Neural cell (in vitro differentiated cells): Measurements from ENCODE around the gene ACACA. TPM values are rescaled to one million over a fixed set of nuclear protein-coding genes. Genes with fewer than 3 reads are reported as not detected.

ENCODE experiments used
- H2AFZ ChIP-seq: fragments of 200-600, 300-800 bp; sonication (generic), shearing (Covaris generic); 2 replicates; pipeline ENCODE4 v1.6.0; 2014; ENCODE audit warnings: low read depth, mild to moderate bottlenecking, antibody characterized with exemption, low read length, moderate library complexity
- H3F3A ChIP-seq: fragments of 200-600 bp; shearing (Covaris generic); 2 replicates; pipeline ENCODE4 v1.6.1; 2016; ENCODE audit warnings: mild to moderate bottlenecking, moderate library complexity, mixed read lengths, antibody characterized with exemption, low read length; ENCODE audit not compliant: insufficient read depth, poor library complexity, severe bottlenecking
- H3K27ac ChIP-seq: fragments of 200-600, 300-800 bp; sonication (generic), shearing (Covaris generic); 2 replicates; pipeline ENCODE4 v1.5.1; 2014; ENCODE audit warnings: mild to moderate bottlenecking, low read length, moderate library complexity
- H3K27me3 ChIP-seq: fragments of 300-800, 200-600 bp; sonication (generic), shearing (Covaris generic); 2 replicates; pipeline ENCODE4 v1.6.0; 2014; ENCODE audit warnings: mild to moderate bottlenecking, low read depth, low read length, moderate library complexity; ENCODE audit not compliant: insufficient read depth
- H3K36me3 ChIP-seq: fragments of 300-800, 200-600 bp; sonication (generic), shearing (Covaris generic); 2 replicates; pipeline ENCODE4 v1.5.1; 2014; ENCODE audit warnings: mild to moderate bottlenecking, antibody characterized with exemption, low read length, moderate library complexity; ENCODE audit not compliant: insufficient read depth
- H3K4me2 ChIP-seq: fragments of 300-800, 200-600 bp; sonication (generic), shearing (Covaris generic); 2 replicates; pipeline ENCODE4 v1.6.0; 2014; ENCODE audit warnings: mild to moderate bottlenecking, low read length
- H3K4me3 ChIP-seq: fragments of 300-800, 200-600 bp; sonication (generic), shearing (Covaris generic); 2 replicates; pipeline ENCODE4 v1.5.1; 2014; ENCODE audit warnings: mild to moderate bottlenecking, low read length, moderate library complexity
- H3K79me2 ChIP-seq: fragments of 200-600 bp; shearing (Covaris generic); replicated peaks from 2 replicates; pipeline ENCODE4 v1.6.0; 2014; ENCODE audit warnings: mild to moderate bottlenecking, low read length, moderate library complexity; ENCODE audit not compliant: insufficient read depth
- H3K9ac ChIP-seq: fragments of 300-800, 200-600 bp; sonication (generic), shearing (Covaris generic); 2 replicates; pipeline ENCODE4 v1.6.1; 2016; ENCODE audit warnings: mild to moderate bottlenecking, low read length, mixed read lengths
- H3K9me2 ChIP-seq: fragments of 200-600 bp; shearing (Covaris generic); 2 replicates; pipeline ENCODE4 v1.6.1; 2016; ENCODE audit warnings: mild to moderate bottlenecking, low read length, mixed read lengths; ENCODE audit not compliant: insufficient read depth
- H3K9me3 ChIP-seq: fragments of 200-600, 300-800 bp; sonication (generic), shearing (Covaris generic); 2 replicates; pipeline ENCODE4 v1.6.1; 2016; ENCODE audit warnings: mild to moderate bottlenecking, mixed run types, low read length, moderate library complexity, mixed read lengths
- H4K20me1 ChIP-seq: fragments of 200-600 bp; shearing (Covaris generic); 2 replicates; pipeline ENCODE4 v1.6.1; 2016; ENCODE audit warnings: mild to moderate bottlenecking, mixed run types; ENCODE audit not compliant: insufficient read depth
- EP300 ChIP-seq: fragments of 450-650 bp; conservative IDR thresholded peaks from 2 replicates; pipeline ENCODE4 v1.6.1; 2014; ENCODE audit warnings: antibody characterized with exemption, mild to moderate bottlenecking, moderate library complexity; ENCODE audit not compliant: poor library complexity, severe bottlenecking
- EZH2 ChIP-seq: fragments of 200-600, 300-800 bp; shearing (Covaris generic), sonication (generic); IDR thresholded peaks from 2 replicates; pipeline ENCODE4 v1.6.1; 2014; ENCODE audit warnings: antibody characterized with exemption, low read length, borderline replicate concordance, mild to moderate bottlenecking; ENCODE audit not compliant: insufficient read depth, poor library complexity, severe bottlenecking
- MXI1 ChIP-seq: fragments of 450-650 bp; conservative IDR thresholded peaks from 2 replicates; pipeline ENCODE4 v1.6.1; 2014; ENCODE audit warnings: antibody characterized with exemption, mild to moderate bottlenecking; ENCODE audit not compliant: poor library complexity, severe bottlenecking
- POLR2AphosphoS5 ChIP-seq: IDR thresholded peaks from 2 replicates; pipeline ENCODE4 v1.6.1; 2012
- RAD21 ChIP-seq: fragments of 450-650 bp; conservative IDR thresholded peaks from 2 replicates; pipeline ENCODE4 v1.6.1; 2014; ENCODE audit warnings: antibody characterized with exemption, mild to moderate bottlenecking, moderate library complexity
- SMC3 ChIP-seq: fragments of 450-650 bp; conservative IDR thresholded peaks from 2 replicates; pipeline ENCODE4 v1.6.1; 2014; ENCODE audit warnings: antibody characterized with exemption, mild to moderate bottlenecking, moderate library complexity; ENCODE audit not compliant: poor library complexity
- TAF1 ChIP-seq: IDR thresholded peaks from 2 replicates; pipeline ENCODE4 v1.6.1; 2012; ENCODE audit warnings: low read depth
- polyA plus RNA-seq: library from polyadenylated mRNA; depleted of rRNA; stranded (reverse); fragments of >200 nt; gene quantifications from 2 replicates; pipeline ENCODE4 v1.2.3, GENCODE V29; 2014
- TF ChIP-seq, protein P1 (sequence below): IDR thresholded peaks from 2 replicates; pipeline ENCODE4 v1.6.1; 2012; ENCODE audit warnings: borderline replicate concordance
- TF ChIP-seq, protein P2 (sequence below): fragments of 450-650 bp; IDR thresholded peaks from 2 replicates; pipeline ENCODE4 v1.5.1; 2014; ENCODE audit warnings: antibody characterized with exemption, mild to moderate bottlenecking, moderate library complexity; ENCODE audit not compliant: poor library complexity, severe bottlenecking

Gene ACACA
- polyA plus RNA-seq, 1 donor from 2014 or later: 38.4 TPM

GRCh38 chr17:37440424-37440823 is 33.8 kb upstream of the ACACA start:
- H3K4me3 ChIP-seq: no peak overlapping the region
- no peaks in the 10 kb centered on the region for H3K9me2 ChIP-seq
- H3K9me3 ChIP-seq: no peaks in the 10 kb centered on the region
- H3F3A ChIP-seq: no peaks in the 10 kb centered on the region
- no peak overlapping the region for H3K4me2 ChIP-seq
- TF ChIP-seq, protein P1, sequence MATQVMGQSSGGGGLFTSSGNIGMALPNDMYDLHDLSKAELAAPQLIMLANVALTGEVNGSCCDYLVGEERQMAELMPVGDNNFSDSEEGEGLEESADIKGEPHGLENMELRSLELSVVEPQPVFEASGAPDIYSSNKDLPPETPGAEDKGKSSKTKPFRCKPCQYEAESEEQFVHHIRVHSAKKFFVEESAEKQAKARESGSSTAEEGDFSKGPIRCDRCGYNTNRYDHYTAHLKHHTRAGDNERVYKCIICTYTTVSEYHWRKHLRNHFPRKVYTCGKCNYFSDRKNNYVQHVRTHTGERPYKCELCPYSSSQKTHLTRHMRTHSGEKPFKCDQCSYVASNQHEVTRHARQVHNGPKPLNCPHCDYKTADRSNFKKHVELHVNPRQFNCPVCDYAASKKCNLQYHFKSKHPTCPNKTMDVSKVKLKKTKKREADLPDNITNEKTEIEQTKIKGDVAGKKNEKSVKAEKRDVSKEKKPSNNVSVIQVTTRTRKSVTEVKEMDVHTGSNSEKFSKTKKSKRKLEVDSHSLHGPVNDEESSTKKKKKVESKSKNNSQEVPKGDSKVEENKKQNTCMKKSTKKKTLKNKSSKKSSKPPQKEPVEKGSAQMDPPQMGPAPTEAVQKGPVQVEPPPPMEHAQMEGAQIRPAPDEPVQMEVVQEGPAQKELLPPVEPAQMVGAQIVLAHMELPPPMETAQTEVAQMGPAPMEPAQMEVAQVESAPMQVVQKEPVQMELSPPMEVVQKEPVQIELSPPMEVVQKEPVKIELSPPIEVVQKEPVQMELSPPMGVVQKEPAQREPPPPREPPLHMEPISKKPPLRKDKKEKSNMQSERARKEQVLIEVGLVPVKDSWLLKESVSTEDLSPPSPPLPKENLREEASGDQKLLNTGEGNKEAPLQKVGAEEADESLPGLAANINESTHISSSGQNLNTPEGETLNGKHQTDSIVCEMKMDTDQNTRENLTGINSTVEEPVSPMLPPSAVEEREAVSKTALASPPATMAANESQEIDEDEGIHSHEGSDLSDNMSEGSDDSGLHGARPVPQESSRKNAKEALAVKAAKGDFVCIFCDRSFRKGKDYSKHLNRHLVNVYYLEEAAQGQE: no peak
- TF ChIP-seq RAD21 (no peak), SMC3 (no peak), POLR2AphosphoS5 (no peak), MXI1 (no peak), TAF1 (no peak), EZH2 (no peak), EP300 (no peak)
- TF ChIP-seq, protein P2, sequence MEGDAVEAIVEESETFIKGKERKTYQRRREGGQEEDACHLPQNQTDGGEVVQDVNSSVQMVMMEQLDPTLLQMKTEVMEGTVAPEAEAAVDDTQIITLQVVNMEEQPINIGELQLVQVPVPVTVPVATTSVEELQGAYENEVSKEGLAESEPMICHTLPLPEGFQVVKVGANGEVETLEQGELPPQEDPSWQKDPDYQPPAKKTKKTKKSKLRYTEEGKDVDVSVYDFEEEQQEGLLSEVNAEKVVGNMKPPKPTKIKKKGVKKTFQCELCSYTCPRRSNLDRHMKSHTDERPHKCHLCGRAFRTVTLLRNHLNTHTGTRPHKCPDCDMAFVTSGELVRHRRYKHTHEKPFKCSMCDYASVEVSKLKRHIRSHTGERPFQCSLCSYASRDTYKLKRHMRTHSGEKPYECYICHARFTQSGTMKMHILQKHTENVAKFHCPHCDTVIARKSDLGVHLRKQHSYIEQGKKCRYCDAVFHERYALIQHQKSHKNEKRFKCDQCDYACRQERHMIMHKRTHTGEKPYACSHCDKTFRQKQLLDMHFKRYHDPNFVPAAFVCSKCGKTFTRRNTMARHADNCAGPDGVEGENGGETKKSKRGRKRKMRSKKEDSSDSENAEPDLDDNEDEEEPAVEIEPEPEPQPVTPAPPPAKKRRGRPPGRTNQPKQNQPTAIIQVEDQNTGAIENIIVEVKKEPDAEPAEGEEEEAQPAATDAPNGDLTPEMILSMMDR: no peak
- no peak overlapping the region for H3K27ac ChIP-seq
- H3K27me3 ChIP-seq: no peaks in the 10 kb centered on the region
- H4K20me1 ChIP-seq: no peaks in the 10 kb centered on the region
- no peak overlapping the region for H2AFZ ChIP-seq
- no peak overlapping the region for H3K9ac ChIP-seq
- peaks cover 8% of the 10 kb centered on the region for H3K36me3 ChIP-seq
- H3K79me2 ChIP-seq: no peaks in the 10 kb centered on the region

- H3F3A ChIP-seq: no peaks in the 10 kb centered on the region
- no peaks in the 10 kb centered on the region for H3K79me2 ChIP-seq
- TF ChIP-seq TAF1 (no peak), POLR2AphosphoS5 (no peak), RAD21 (no peak), SMC3 (no peak), EZH2 (no peak), MXI1 (no peak), EP300 (no peak)
- TF ChIP-seq, protein P2: no peak
- TF ChIP-seq, protein P1: no peak
- no peak overlapping the region for H3K4me3 ChIP-seq
- no peak overlapping the region for H3K9ac ChIP-seq
- H3K9me3 ChIP-seq: no peaks in the 10 kb centered on the region
- peaks cover 8% of the 10 kb centered on the region for H3K36me3 ChIP-seq
- no peak overlapping the region for H3K4me2 ChIP-seq
- no peaks in the 10 kb centered on the region for H3K9me2 ChIP-seq
- H3K27ac ChIP-seq: no peak overlapping the region
- H3K27me3 ChIP-seq: no peaks in the 10 kb centered on the region
- H2AFZ ChIP-seq: no peak overlapping the region
- no peaks in the 10 kb centered on the region for H4K20me1 ChIP-seq
Measured at GRCh38 chr17:37438141-37438540, 31.5 kb upstream of the ACACA start.
